Hepatocyte (in vitro differentiated cells): ENCODE measurements around the gene BBX.

Experiments
- CTCF ChIP-seq: fragments of 200-600 bp; sonication (generic); IDR thresholded peaks from 2 replicates; pipeline ENCODE4 v1.5.1; 2016; ENCODE audit warnings: antibody characterized with exemption, mild to moderate bottlenecking; ENCODE audit not compliant: poor library complexity
- EZH2 ChIP-seq: fragments of 200-600 bp; sonication (generic); IDR thresholded peaks from 2 replicates; pipeline ENCODE4 v1.6.1; 2016; ENCODE audit warnings: antibody characterized with exemption, mild to moderate bottlenecking, borderline replicate concordance
- EZH2phosphoT487 ChIP-seq: fragments of 200-600 bp; sonication (generic); IDR thresholded peaks from one replicate; pipeline ENCODE4 v1.6.1; 2018; ENCODE audit warnings: antibody characterized with exemption, mild to moderate bottlenecking, low read depth, moderate library complexity; ENCODE audit not compliant: unreplicated experiment, severe bottlenecking

GRCh38 chr3:107737914-107738313, 215.2 kb downstream of the BBX start:
- no peak for TF ChIP-seq EZH2
- no peak for TF ChIP-seq CTCF
- TF ChIP-seq EZH2phosphoT487: no peak
